B cell (primary cell): ENCODE data around the gene ERICH6B.

Experiments used
- EZH2 ChIP-seq: IDR thresholded peaks from 2 replicates; pipeline ENCODE4 v1.6.1; 2012; ENCODE audit warnings: borderline replicate concordance, low read depth, mild to moderate bottlenecking, moderate library complexity, low read length; ENCODE audit not compliant: insufficient read depth, poor library complexity, severe bottlenecking
- TF ChIP-seq, protein P1 (sequence below): fragments of 200-600 bp; IDR thresholded peaks from one replicate; pipeline ENCODE4 v1.8.0; 2022; ENCODE audit warnings: antibody characterized with exemption, mild to moderate bottlenecking

DNA sequence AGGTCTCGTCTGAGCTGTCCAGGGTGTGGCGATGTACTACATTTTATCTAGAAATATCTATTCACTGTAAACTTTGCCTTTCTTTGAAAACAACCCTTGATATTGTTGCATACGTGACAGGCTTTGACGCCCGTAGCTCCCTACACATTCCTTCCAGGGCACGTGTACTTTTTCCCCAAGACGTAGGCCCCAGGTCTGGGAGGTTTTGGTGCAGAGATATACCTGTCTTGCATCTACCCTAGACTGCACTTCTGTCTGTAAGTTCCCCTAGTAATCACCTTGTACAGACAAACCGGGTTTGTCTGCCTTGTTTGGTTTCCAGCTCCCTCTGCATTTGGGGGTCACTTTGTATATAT is 69.2 kb downstream of the ERICH6B start:
- TF ChIP-seq, protein P1, sequence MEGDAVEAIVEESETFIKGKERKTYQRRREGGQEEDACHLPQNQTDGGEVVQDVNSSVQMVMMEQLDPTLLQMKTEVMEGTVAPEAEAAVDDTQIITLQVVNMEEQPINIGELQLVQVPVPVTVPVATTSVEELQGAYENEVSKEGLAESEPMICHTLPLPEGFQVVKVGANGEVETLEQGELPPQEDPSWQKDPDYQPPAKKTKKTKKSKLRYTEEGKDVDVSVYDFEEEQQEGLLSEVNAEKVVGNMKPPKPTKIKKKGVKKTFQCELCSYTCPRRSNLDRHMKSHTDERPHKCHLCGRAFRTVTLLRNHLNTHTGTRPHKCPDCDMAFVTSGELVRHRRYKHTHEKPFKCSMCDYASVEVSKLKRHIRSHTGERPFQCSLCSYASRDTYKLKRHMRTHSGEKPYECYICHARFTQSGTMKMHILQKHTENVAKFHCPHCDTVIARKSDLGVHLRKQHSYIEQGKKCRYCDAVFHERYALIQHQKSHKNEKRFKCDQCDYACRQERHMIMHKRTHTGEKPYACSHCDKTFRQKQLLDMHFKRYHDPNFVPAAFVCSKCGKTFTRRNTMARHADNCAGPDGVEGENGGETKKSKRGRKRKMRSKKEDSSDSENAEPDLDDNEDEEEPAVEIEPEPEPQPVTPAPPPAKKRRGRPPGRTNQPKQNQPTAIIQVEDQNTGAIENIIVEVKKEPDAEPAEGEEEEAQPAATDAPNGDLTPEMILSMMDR = no peak
- no peak for TF ChIP-seq EZH2
